ENCODE measurements around the gene ART4. TPM values are rescaled to one million over a fixed set of nuclear protein-coding genes. Genes with fewer than 3 reads are reported as not detected.

ART4 gene
- total RNA-seq, 2 donors from 2014 or later, result not detected

- Histone ChIP-seq H3K9ac (ENCODE audit: extremely low read depth, low read length, poor library complexity, severe bottlenecking) (no peak overlapping the region), H3K27me3 (ENCODE audit: control insufficient read depth, insufficient read depth, low read length, poor library complexity, severe bottlenecking) (no peaks in the 10 kb centered on the region), H3K4me1 (ENCODE audit: control insufficient read depth, insufficient read depth, low read length) (no peaks in the 10 kb centered on the region), H3K4me3 (ENCODE audit: low read length) (peak overlapping the region; percentile 85), H3K27ac (ENCODE audit: low read depth, low read length) (no peak overlapping the region), H3K9me3 (ENCODE audit: control insufficient read depth, low read length) (no peaks in the 10 kb centered on the region), H3K36me3 (ENCODE audit: control insufficient read depth, insufficient read depth, low read length) (no peaks in the 10 kb centered on the region)
- H3K9me3 Mint-ChIP-seq, result no peaks in the 10 kb centered on the region
- no peak for TF ChIP-seq CTCF (conservative IDR thresholded peaks at IDR 0.05)
- no peaks in the 10 kb centered on the region for H3K36me3 Mint-ChIP-seq (ENCODE audit: low read depth)
- H3K4me1 Mint-ChIP-seq, result peaks cover 38% of the 10 kb centered on the region
- 57% methylated on average over 1 of the region's 1 CpG; no CpG with 5 or more reads in 1 of the 2 experiments for WGBS, 2 experiments (ENCODE audit: insufficient coverage in 1 of 2, insufficient read length in 1 of 2)
- no peak overlapping the region for H3K27ac Mint-ChIP-seq
- DNase-seq, result no peak
- no peaks in the 10 kb centered on the region for H3K27me3 Mint-ChIP-seq (ENCODE audit: insufficient read depth)
- H3K4me3 Mint-ChIP-seq, result peak overlapping the region; percentile 93
Observed at GRCh38 chr12:14775636-14775980, 67.7 kb downstream of the ART4 start.

Other genes starting within 250 kb of the ART4 start
- gene GUCY2C, start 146.9 kb downstream of the ART4 start, total RNA-seq, result 1 to 10 TPM; 1.4 to 2.4 TPM
- gene WBP11, start 40.0 kb downstream of the ART4 start, total RNA-seq, result 100 to 1,000 TPM in 1 of 2 donors, 10 to 100 TPM in 1; 97.4 to 150 TPM
- 1 to 10 TPM; 2.5 to 3.3 TPM for gene C12orf60, start 39.9 kb downstream of the ART4 start, total RNA-seq
- not detected for gene SMCO3, start 29.3 kb downstream of the ART4 start, total RNA-seq
- gene MGP, start 42.3 kb upstream of the ART4 start, total RNA-seq, result not detected
- under 1 TPM; 0.15 to 0.22 TPM for gene ERP27, start 95.0 kb upstream of the ART4 start, total RNA-seq
- gene ARHGDIB, start 118.1 kb upstream of the ART4 start, total RNA-seq, result under 1 TPM; 0.66 to 0.95 TPM
- gene PDE6H, start 129.5 kb upstream of the ART4 start, total RNA-seq, result not detected